B cell (primary cell): ENCODE data around the gene ANKLE2. TPM values are rescaled to one million over a fixed set of nuclear protein-coding genes. Genes with fewer than 3 reads are reported as not detected.

ENCODE experiments used
- ATAC-seq: fragments of 200-7000 bp; cut with Tn5 transposase; one replicate; pipeline ENCODE4 v1.10.0; 2021; ENCODE audit warnings: low read depth, mild to moderate bottlenecking, moderate number of reproducible peaks, moderate library complexity
- CTCF ChIA-PET: fragments of 350-600 bp; sonication (Branson Sonifier 250); formaldehyde crosslinking; loops from one replicate; lab custom pipeline; 2021; ENCODE audit warnings: antibody characterized with exemption, inconsistent platforms; lab: Charles Lee
- POLR2A ChIA-PET: fragments of 350-600 bp; sonication (Branson Sonifier 250); formaldehyde crosslinking; loops from one replicate; lab custom pipeline; 2021; ENCODE audit warnings: antibody characterized with exemption; lab: Charles Lee
- DNase-seq: peaks from one replicate; pipeline ENCODE4 v3.0.0; 2013
- H2AFZ ChIP-seq: 2 replicates; pipeline ENCODE4 v1.6.1; 2012; ENCODE audit warnings: mild to moderate bottlenecking, low read depth, low read length; ENCODE audit not compliant: insufficient read depth, poor library complexity, severe bottlenecking
- H3K27ac ChIP-seq, 2 donors: 1 replicate in 1 of 2; 2 replicates in 1 of 2; pipeline ENCODE4 v1.5.1; 2012 to 2013; ENCODE audit warnings: low read length in 2 of 2, mild to moderate bottlenecking in 2 of 2, moderate library complexity in 1 of 2
- H3K27me3 ChIP-seq, 4 experiments: fragments of 200-600 bp in 1 of 4; sonication (generic) in 1 of 4; replicated peaks in 1 of 4; 1 replicate in 2 of 4; 2 replicates in 2 of 4; pipeline versions ENCODE4 v1.6.1 to v1.7.0; 2013 to 2016; ENCODE audit warnings: low read length in 3 of 4, mild to moderate bottlenecking in 2 of 4, mixed read lengths in 1 of 4, moderate library complexity in 1 of 4; ENCODE audit not compliant: insufficient read depth in 4 of 4, control insufficient read depth in 3 of 4; ENCODE audit errors: control extremely low read depth in 1 of 4
- H3K36me3 ChIP-seq, 2 experiments: replicated peaks in 1 of 2; 1 replicate in 1 of 2; 2 replicates in 1 of 2; pipeline versions ENCODE4 v1.6.1 to v1.7.1; 2013; ENCODE audit warnings: low read length in 1 of 2; ENCODE audit not compliant: insufficient read depth in 2 of 2, control insufficient read depth in 1 of 2; ENCODE audit errors: control extremely low read depth in 1 of 2, extremely low read depth in 1 of 2
- H3K4me1 ChIP-seq, 2 donors: fragments of 200-600 bp in 1 of 2; sonication (generic) in 1 of 2; 1 replicate in 1 of 2; 2 replicates in 1 of 2; pipeline versions ENCODE4 v1.5.1 to v1.6.1; 2013 to 2017; ENCODE audit warnings: low read length in 2 of 2; ENCODE audit not compliant: control insufficient read depth in 2 of 2, insufficient read depth in 2 of 2
- H3K4me2 ChIP-seq: replicated peaks from 2 replicates; pipeline ENCODE3; 2012; ENCODE audit warnings: mild to moderate bottlenecking, low read depth, low read length; ENCODE audit not compliant: poor library complexity, severe bottlenecking
- H3K4me3 ChIP-seq, 5 experiments: fragments of 200-600 bp in 1 of 5; sonication (generic) in 1 of 5; 1 replicate in 3 of 5; 2 replicates in 2 of 5; pipeline versions ENCODE4 v1.5.1 to v1.7.0; 2011 to 2016; ENCODE audit warnings: low read length in 4 of 5, mild to moderate bottlenecking in 4 of 5, low read depth in 2 of 5, control low read depth in 1 of 5, moderate library complexity in 1 of 5; ENCODE audit not compliant: insufficient read depth in 1 of 5; ENCODE audit errors: control extremely low read depth in 1 of 5, extremely low read depth in 1 of 5
- H3K79me2 ChIP-seq: fragments of 200-600 bp; sonication (generic); one replicate; pipeline ENCODE4 v1.6.0; 2016; ENCODE audit warnings: low read length; ENCODE audit not compliant: control insufficient read depth, insufficient read depth
- H3K9ac ChIP-seq: fragments of 200-600 bp; sonication (generic); 2 replicates; pipeline ENCODE4 v1.6.1; 2017; ENCODE audit warnings: mild to moderate bottlenecking, low read length, moderate library complexity
- H3K9me3 ChIP-seq, 3 donors: one replicate each; pipeline versions ENCODE4 v1.6.1 to v1.7.1; 2013; ENCODE audit warnings: low read length in 2 of 3; ENCODE audit not compliant: control insufficient read depth in 2 of 3, insufficient read depth in 1 of 3; ENCODE audit errors: control extremely low read depth in 1 of 3
- H4K20me1 ChIP-seq: 2 replicates; pipeline ENCODE4 v1.6.0; 2012; ENCODE audit warnings: mild to moderate bottlenecking, low read length; ENCODE audit not compliant: insufficient read depth, control insufficient read depth, poor library complexity, severe bottlenecking
- H3K27ac Mint-ChIP-seq: one replicate; pipeline ENCODE4 v1.8.0; 2021; ENCODE audit warnings: mixed read lengths
- H3K27me3 Mint-ChIP-seq: one replicate; pipeline ENCODE4 v1.8.0; 2021; ENCODE audit warnings: mixed read lengths
- H3K4me1 Mint-ChIP-seq: one replicate; pipeline ENCODE4 v1.8.0; 2021; ENCODE audit warnings: mixed read lengths
- H3K4me3 Mint-ChIP-seq: one replicate; pipeline ENCODE4 v1.8.0; 2021; ENCODE audit warnings: mixed read lengths
- H3K9me3 Mint-ChIP-seq: one replicate; pipeline ENCODE4 v1.8.0; 2022; ENCODE audit warnings: mixed read lengths; ENCODE audit not compliant: insufficient read depth
- EZH2 ChIP-seq: IDR thresholded peaks from 2 replicates; pipeline ENCODE4 v1.6.1; 2012; ENCODE audit warnings: borderline replicate concordance, low read depth, mild to moderate bottlenecking, moderate library complexity, low read length; ENCODE audit not compliant: insufficient read depth, poor library complexity, severe bottlenecking
- WGBS: methylation state at CpG from one replicate; pipeline ENCODE4 v1.1.5; 2013; ENCODE audit warnings: missing lambda C conversion rate; ENCODE audit not compliant: insufficient coverage; 5-methylcytosine and 5-hydroxymethylcytosine counted together
- intact Hi-C: fragments of 100-400 bp; cut with micrococcal nuclease; formaldehyde crosslinking; loops from one replicate; pipeline ENCODE4 v1.10.0; 2022
- polyA plus RNA-seq: library from polyadenylated mRNA; depleted of rRNA; stranded (reverse); fragments of >200 nt; gene quantifications from 2 replicates; pipeline ENCODE4 v1.2.3, GENCODE V29; 2012
- total RNA-seq, 2 donors: library from RNA; stranded (reverse); fragments of 120-200 nt in 1 of 2; gene quantifications; 1 replicate in 1 of 2; 2 replicates in 1 of 2; pipeline versions ENCODE4 v1.2.3 to v1.2.4, GENCODE V29; 2013 to 2022
- TF ChIP-seq, protein P1 (sequence below): fragments of 200-600 bp; IDR thresholded peaks from one replicate; pipeline ENCODE4 v1.8.0; 2022; ENCODE audit warnings: antibody characterized with exemption, mild to moderate bottlenecking

The ANKLE2 gene
- total and polyA plus RNA-seq, 2 donors (not counting 1 experiment from before 2014, with no cell fraction given) = 105 to 148 TPM

DNA sequence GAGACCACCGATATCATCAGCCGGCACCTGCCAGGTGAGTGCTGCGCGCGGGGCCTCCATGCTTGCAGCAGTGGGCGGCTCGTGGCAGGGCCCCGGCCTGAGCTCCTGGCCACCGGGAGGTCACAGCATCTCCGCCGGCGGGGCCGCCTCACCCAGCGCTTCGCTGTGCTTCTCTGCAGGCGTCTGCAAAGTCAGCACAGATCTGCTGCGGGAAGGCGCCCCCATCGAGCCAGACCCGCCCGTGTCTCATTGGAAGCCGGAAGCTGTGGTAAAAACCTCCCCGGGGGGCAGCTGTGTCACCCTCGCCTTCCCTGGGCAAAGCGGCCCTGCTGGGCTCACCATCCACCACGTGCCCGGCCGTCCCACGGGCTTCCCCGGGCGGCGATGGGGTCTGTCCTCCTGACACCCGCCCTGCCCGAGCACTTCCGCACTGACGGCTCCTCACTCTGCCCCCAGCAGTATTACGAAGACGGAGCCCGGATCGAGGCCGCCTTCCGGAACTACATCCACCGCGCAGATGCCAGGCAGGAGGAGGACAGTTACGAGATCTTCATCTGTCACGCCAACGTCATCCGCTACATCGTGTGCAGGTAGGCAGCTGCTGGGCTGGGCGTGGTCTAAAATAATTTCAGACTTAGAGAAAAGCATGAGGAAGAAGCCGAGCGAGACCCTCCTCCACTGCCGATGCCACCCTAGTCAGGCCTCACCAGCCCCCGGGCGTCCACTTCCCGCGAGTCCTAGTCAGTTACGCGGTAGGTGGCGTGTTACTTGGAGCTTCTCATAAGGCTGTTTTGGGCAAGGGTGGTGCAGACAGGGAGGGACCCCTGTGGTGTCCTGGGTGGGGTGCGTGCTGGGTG lies 43.9 kb downstream of the ANKLE2 start:
- no peaks in the 10 kb centered on the region for H3K27me3 Mint-ChIP-seq
- POLR2A ChIA-PET = interaction anchor here (0.7 kb wide), 1 partner anchor 121 kb away, joined by 5 read pairs; no protein-coding TSS in a partner anchor
- 97% methylated on average over 60 of the region's 61 CpGs for WGBS

More for the DNA sequence above, 43.9 kb downstream of the ANKLE2 start:
- Histone ChIP-seq H3K4me3 (no peak overlapping the region), H3K36me3 (peaks cover 2 to 52% of the 10 kb centered on the region in 2 experiments), H3K79me2 (peaks cover 32% of the 10 kb centered on the region), H2AFZ (no peak overlapping the region), H3K27ac (no peak overlapping the region), H3K9ac (no peak overlapping the region), H3K9me3 (no peaks in the 10 kb centered on the region), H3K27me3 (no peaks in the 10 kb centered on the region), H4K20me1 (peaks cover 60% of the 10 kb centered on the region), H3K4me1 (no peaks in the 10 kb centered on the region), H3K4me2 (no peak overlapping the region)
- Mint-ChIP-seq H3K9me3 (no peaks in the 10 kb centered on the region), H3K4me3 (no peak overlapping the region), H3K27ac (no peak overlapping the region), H3K4me1 (peaks cover 2% of the 10 kb centered on the region)
- TF ChIP-seq EZH2 = no peak
- TF ChIP-seq, protein P1, sequence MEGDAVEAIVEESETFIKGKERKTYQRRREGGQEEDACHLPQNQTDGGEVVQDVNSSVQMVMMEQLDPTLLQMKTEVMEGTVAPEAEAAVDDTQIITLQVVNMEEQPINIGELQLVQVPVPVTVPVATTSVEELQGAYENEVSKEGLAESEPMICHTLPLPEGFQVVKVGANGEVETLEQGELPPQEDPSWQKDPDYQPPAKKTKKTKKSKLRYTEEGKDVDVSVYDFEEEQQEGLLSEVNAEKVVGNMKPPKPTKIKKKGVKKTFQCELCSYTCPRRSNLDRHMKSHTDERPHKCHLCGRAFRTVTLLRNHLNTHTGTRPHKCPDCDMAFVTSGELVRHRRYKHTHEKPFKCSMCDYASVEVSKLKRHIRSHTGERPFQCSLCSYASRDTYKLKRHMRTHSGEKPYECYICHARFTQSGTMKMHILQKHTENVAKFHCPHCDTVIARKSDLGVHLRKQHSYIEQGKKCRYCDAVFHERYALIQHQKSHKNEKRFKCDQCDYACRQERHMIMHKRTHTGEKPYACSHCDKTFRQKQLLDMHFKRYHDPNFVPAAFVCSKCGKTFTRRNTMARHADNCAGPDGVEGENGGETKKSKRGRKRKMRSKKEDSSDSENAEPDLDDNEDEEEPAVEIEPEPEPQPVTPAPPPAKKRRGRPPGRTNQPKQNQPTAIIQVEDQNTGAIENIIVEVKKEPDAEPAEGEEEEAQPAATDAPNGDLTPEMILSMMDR = no peak
- DNase-seq = no peak
- intact Hi-C loops = no loop called here
- no peak for ATAC-seq
- CTCF ChIA-PET = no interaction called here
